ENCODE measurements around the gene POLR3A. TPM values are rescaled to one million over a fixed set of nuclear protein-coding genes. Genes with fewer than 3 reads are reported as not detected.

The POLR3A gene
- total RNA-seq, 1 experiment from 2014 or later = 38.0 TPM

DNA sequence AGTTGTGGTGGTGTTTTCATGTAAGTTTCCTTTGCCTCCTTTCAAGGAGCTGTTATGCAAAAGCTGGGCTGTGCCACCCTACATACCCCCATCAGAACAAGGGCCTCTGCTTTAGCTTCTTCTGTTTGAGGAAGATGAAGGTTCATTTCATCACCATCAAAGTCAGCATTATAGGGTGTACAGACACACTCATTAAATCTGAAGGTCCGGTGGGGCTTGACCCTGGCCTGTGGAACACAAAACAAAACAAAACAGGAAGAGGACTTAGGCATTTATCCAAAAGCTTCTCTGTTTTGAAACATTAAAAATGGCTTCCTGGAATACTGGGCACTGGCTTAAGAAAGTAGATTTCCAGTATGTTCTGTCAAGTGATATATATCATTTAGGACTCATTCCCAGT lies 15.8 kb downstream of the POLR3A start:
- no peaks in the 10 kb centered on the region for H3K79me1 ChIP-seq (ENCODE audit: insufficient read depth, low read depth, low read length, poor library complexity, severe bottlenecking)
- H3K14ac ChIP-seq (ENCODE audit: insufficient read depth, low read length) = no peak overlapping the region
- no peak overlapping the region for H3K18ac ChIP-seq (ENCODE audit: insufficient read length, low read depth, low read length)
- WGBS (ENCODE audit: extremely low coverage, insufficient read length, low lambda C conversion rate) = no CpG with 5 or more reads among the region's 1 CpG
- no peak overlapping the region for H2AFZ ChIP-seq (ENCODE audit: low read length)
- no peaks in the 10 kb centered on the region for H3K9me3 ChIP-seq (ENCODE audit: control insufficient read depth, low read depth, low read length)
- Mint-ChIP-seq H3K4me3 (no peak overlapping the region), H3K27me3 (ENCODE audit: low read depth) (no peaks in the 10 kb centered on the region), H3K27ac (no peak overlapping the region), H3K4me1 (no peaks in the 10 kb centered on the region), H3K36me3 (ENCODE audit: insufficient read depth in 1 of 3, low read depth in 3 of 3) (peaks cover 33 to 91% (median 68%) of the 10 kb centered on the region in 3 experiments; a peak in 6 of 7 replicates), H3K9me3 (no peaks in the 10 kb centered on the region)
- no peak overlapping the region for H3K23ac ChIP-seq (ENCODE audit: insufficient read length, low read depth, low read length)
- TF ChIP-seq, protein P1, sequence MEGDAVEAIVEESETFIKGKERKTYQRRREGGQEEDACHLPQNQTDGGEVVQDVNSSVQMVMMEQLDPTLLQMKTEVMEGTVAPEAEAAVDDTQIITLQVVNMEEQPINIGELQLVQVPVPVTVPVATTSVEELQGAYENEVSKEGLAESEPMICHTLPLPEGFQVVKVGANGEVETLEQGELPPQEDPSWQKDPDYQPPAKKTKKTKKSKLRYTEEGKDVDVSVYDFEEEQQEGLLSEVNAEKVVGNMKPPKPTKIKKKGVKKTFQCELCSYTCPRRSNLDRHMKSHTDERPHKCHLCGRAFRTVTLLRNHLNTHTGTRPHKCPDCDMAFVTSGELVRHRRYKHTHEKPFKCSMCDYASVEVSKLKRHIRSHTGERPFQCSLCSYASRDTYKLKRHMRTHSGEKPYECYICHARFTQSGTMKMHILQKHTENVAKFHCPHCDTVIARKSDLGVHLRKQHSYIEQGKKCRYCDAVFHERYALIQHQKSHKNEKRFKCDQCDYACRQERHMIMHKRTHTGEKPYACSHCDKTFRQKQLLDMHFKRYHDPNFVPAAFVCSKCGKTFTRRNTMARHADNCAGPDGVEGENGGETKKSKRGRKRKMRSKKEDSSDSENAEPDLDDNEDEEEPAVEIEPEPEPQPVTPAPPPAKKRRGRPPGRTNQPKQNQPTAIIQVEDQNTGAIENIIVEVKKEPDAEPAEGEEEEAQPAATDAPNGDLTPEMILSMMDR (conservative IDR thresholded peaks at IDR 0.05) = no peak
- H4K8ac ChIP-seq (replicated peaks; ENCODE audit: insufficient read length, low read depth, low read length) = no peak overlapping the region
- no peak overlapping the region for H2BK20ac ChIP-seq (ENCODE audit: low read depth, low read length, poor library complexity, severe bottlenecking)
- H2BK15ac ChIP-seq (ENCODE audit: low read depth, low read length) = no peak overlapping the region
- no peaks in the 10 kb centered on the region for H4K20me1 ChIP-seq (ENCODE audit: control insufficient read depth, insufficient read depth, insufficient read length)
- no peak overlapping the region for H2BK12ac ChIP-seq (ENCODE audit: insufficient read length, low read depth, low read length)
- H2AK5ac ChIP-seq (ENCODE audit: insufficient read length, low read length) = no peak overlapping the region
- no peaks in the 10 kb centered on the region for H3K79me2 ChIP-seq (ENCODE audit: insufficient read depth, low read length)
- no peaks in the 10 kb centered on the region for H3K27me3 ChIP-seq (ENCODE audit: insufficient read depth, low read length)
- H2BK5ac ChIP-seq (ENCODE audit: insufficient read length, low read length) = no peak overlapping the region
- no peak overlapping the region for H3K9ac ChIP-seq (ENCODE audit: extremely low read depth, insufficient read length, low read length)
- no peak overlapping the region for H3K4me2 ChIP-seq (ENCODE audit: insufficient read depth, insufficient read length, low read length)
- H4K91ac ChIP-seq (ENCODE audit: insufficient read length, low read depth, low read length) = no peak overlapping the region
- no peak for DNase-seq
- H3K4ac ChIP-seq (ENCODE audit: low read depth, low read length) = no peak overlapping the region
- no peak overlapping the region for H2BK120ac ChIP-seq (ENCODE audit: low read depth, low read length, poor library complexity, severe bottlenecking)
- no peak overlapping the region for H3K56ac ChIP-seq (ENCODE audit: insufficient read length, low read depth, low read length)
- H4K5ac ChIP-seq (ENCODE audit: insufficient read length, low read depth, low read length) = no peak overlapping the region
- H3K23me2 ChIP-seq (ENCODE audit: insufficient read length, low read depth, low read length, poor library complexity, severe bottlenecking) = no peaks in the 10 kb centered on the region
- no peak overlapping the region for H3K27ac ChIP-seq (ENCODE audit: insufficient read length, low read depth, low read length)
- H3K4me1 ChIP-seq (ENCODE audit: insufficient read depth, low read length) = no peaks in the 10 kb centered on the region
- H3T11ph ChIP-seq (ENCODE audit: low read length) = no peak overlapping the region
